Stimulated activated CD8-positive, alpha-beta memory T cell treated with anti-CD3 and anti-CD28 coated beads, Interleukin-12 subunit alpha, Interleukin-12 subunit beta, amount 100 ng/mL, for 4 hours (primary cell): ENCODE results near the gene TCF7L2.

Experiments used
- DNase-seq: peaks from one replicate; pipeline ENCODE4 v3.0.0-alpha.2; 2020; ENCODE audit warnings: low read depth

Gene TCF7L2

DNA sequence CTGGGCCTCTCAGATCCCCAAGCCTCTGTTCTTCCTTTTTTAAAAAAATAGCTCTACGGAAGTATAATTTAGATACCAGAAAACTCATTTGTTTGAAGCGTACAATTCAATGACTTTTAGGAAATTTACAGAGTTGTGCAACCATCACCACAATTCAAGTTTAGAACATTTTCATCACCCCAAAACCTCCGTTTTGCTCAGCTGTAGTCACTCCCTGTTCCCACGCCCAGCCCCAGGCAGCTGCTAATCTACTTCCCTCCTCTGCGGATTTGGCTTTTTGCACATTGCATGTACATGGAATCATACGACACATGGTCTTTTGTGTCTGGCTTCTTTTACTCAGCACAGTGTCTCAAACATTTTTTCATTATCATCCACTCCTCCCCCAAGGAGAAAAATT, 229.2 kb downstream of the TCF7L2 start:
- no peak for DNase-seq

GRCh38 chr10:113179966-113180365, 229.9 kb downstream of the TCF7L2 start:
- no peak for DNase-seq

DNA sequence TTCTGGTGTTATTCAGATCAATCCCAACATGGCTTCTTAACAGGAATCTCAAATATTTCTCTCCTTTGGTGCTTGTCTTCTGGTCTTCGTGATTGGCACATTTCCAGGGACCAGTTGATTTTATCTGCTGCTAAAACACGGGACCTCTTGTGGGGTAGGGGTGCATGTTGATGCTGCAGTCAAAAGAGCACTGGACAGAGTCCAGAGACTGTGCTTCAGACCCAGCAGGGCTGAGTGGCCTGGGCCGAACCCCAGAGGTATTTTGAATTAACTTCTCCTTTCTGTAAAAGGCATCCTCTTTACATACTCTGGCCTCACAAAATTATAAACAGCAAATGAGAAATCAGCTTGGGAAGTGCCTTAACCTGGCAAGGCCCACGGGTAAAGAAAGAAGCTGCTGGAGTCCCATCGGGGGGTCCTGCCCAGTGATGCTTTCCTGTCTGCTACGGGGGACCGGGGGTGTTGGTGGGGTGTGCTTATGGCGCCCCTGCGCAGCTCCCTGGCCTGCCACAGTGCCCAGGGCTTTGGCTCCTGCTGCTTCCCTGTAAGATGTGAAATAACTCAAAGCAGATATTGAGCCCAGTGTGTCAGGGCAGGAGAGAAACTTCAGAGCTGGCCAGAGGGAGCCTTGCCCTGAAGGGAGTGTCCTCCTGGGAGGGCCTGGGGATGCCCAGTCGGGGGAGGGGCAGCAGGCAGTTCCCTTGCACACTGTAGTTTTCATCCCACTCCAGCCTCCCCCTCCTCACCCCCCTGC, 230.5 kb downstream of the TCF7L2 start:
- DNase-seq, result no peak

- DNase-seq, result no peak
Measured at GRCh38 chr10:113182154-113182553, 232.1 kb downstream of the TCF7L2 start.

- no peak for DNase-seq
Measured at GRCh38 chr10:113183573-113183972, 233.5 kb downstream of the TCF7L2 start.

DNA sequence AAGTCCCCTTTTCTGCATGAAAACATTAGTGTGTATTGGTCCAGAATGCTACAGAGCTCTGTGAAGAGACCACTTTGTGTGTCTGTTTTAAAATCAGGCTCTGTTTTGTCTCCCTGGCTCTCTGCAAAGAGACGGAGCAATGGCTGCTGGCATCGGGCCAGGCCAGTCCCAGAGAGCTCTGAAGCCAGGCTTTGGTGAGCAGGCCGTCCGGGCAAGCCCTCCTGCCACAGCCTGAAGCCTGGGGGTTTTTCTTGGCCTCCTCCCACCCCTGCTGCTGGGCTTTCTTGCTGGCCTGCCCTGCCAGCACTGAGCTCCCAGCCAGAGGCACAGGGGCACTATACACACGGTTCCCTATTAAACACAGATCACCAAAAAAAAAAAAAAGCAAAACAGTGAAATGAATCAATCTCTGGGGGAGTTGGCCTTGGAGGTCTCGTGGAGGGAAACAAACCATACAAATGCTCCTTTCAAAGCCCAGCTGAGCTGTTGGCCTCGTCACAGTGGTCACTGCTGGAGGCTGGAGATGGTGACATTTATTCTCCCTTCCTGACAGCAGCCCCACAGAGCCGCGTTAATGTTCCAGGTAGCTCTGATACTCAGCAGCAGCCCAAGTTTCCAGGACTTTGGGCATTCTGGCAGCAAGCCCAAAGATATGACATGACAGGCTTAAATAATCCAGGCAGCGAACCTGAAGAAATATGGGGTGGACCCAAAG, 237.2 kb downstream of the TCF7L2 start:
- no peak for DNase-seq

GRCh38 chr10:113199459-113199858, 249.4 kb downstream of the TCF7L2 start:
- no peak for DNase-seq

GRCh38 chr10:113202011-113202410, 252.0 kb downstream of the TCF7L2 start:
- DNase-seq, result no peak

- DNase-seq, result no peak
Measured at GRCh38 chr10:113207924-113208323, 257.9 kb downstream of the TCF7L2 start.

- no peak for DNase-seq
Measured at GRCh38 chr10:113213035-113213434, 263.0 kb downstream of the TCF7L2 start.

DNA sequence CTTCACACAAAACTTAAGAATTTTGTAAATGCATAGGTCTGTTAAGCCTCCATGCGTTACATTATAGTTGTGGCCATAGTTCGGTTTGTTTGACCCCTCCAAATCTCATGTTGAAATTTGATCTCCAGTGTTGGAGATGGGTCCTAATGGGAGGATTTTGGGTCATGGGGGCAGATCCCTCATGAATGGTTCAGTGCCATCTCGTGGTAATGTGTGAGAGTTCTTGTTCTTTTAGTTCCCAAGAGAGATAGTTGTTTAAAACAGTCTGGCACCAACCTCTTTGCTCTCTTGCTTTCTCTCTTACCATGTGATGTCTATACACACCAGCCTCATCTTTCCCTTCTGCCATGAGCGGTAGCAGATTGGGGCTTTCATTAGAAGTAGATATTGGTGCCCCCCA, 264.3 kb downstream of the TCF7L2 start:
- DNase-seq, result no peak

GRCh38 chr10:113216102-113216501, 266.1 kb downstream of the TCF7L2 start:
- no peak for DNase-seq
